Fibroblast of lung (primary cell): ENCODE data around the gene DLAT.

Experiments used
- EZH2 ChIP-seq: IDR thresholded peaks from 2 replicates; pipeline ENCODE4 v1.5.1; 2012; ENCODE audit warnings: low read length, control low read depth, mild to moderate bottlenecking; ENCODE audit errors: missing control alignments
- TF ChIP-seq, protein P1 (sequence below), 2 donors: IDR thresholded peaks in 1 of 2; conservative IDR thresholded peaks in 1 of 2; 1 replicate in 1 of 2; 2 replicates in 1 of 2; pipeline ENCODE4 v1.5.1; 2011 to 2012; ENCODE audit warnings: low read length in 2 of 2, control low read depth in 1 of 2, inconsistent platforms in 1 of 2, low read depth in 1 of 2, mild to moderate bottlenecking in 1 of 2

DNA sequence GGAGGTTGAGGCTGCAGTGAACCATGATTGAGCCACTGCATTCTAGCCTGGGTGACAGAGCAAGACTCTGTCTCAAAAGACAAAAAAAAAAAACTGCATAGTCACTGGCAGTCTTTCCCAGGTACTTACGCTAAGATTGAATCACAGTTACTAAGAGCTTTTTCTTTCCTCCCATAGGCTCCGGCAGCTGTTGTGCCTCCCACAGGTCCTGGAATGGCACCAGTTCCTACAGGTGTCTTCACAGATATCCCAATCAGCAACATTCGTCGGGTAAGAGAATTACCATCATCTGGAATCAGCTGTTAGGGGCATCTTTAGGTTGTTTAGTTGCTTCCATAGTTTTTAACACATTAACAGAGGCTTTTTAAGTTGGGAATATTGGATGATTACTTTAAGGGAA, 19.8 kb downstream of the DLAT start:
- TF ChIP-seq EZH2 = no peak
- TF ChIP-seq, protein P1, sequence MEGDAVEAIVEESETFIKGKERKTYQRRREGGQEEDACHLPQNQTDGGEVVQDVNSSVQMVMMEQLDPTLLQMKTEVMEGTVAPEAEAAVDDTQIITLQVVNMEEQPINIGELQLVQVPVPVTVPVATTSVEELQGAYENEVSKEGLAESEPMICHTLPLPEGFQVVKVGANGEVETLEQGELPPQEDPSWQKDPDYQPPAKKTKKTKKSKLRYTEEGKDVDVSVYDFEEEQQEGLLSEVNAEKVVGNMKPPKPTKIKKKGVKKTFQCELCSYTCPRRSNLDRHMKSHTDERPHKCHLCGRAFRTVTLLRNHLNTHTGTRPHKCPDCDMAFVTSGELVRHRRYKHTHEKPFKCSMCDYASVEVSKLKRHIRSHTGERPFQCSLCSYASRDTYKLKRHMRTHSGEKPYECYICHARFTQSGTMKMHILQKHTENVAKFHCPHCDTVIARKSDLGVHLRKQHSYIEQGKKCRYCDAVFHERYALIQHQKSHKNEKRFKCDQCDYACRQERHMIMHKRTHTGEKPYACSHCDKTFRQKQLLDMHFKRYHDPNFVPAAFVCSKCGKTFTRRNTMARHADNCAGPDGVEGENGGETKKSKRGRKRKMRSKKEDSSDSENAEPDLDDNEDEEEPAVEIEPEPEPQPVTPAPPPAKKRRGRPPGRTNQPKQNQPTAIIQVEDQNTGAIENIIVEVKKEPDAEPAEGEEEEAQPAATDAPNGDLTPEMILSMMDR (conservative IDR thresholded peaks at IDR 0.05 in 1 of 2, IDR thresholded peaks at IDR 0.05 in 1 of 2; ENCODE audit: low read depth in 1 of 2, low read length in 2 of 2) = no peak
